Tibial nerve (tissue), 3 donors: Measurements from ENCODE around the gene COPS3.

Source experiments
- POLR2A ChIP-seq, 2 donors: fragments of 450-650 bp; IDR thresholded peaks; one replicate each; pipeline ENCODE4 v1.6.1; 2017; ENCODE audit warnings: antibody characterized with exemption in 2 of 2, mild to moderate bottlenecking in 2 of 2, moderate library complexity in 2 of 2
- TF ChIP-seq, protein P1 (sequence below), 5 experiments: fragments of 200-600 bp in 3 of 5; fragments of 450-650 bp in 2 of 5; sonication (generic) in 3 of 5; IDR thresholded peaks; one replicate each; pipeline ENCODE4 v1.5.1; 2016 to 2019; ENCODE audit warnings: antibody characterized with exemption in 5 of 5, mild to moderate bottlenecking in 3 of 5, moderate library complexity in 2 of 5

DNA sequence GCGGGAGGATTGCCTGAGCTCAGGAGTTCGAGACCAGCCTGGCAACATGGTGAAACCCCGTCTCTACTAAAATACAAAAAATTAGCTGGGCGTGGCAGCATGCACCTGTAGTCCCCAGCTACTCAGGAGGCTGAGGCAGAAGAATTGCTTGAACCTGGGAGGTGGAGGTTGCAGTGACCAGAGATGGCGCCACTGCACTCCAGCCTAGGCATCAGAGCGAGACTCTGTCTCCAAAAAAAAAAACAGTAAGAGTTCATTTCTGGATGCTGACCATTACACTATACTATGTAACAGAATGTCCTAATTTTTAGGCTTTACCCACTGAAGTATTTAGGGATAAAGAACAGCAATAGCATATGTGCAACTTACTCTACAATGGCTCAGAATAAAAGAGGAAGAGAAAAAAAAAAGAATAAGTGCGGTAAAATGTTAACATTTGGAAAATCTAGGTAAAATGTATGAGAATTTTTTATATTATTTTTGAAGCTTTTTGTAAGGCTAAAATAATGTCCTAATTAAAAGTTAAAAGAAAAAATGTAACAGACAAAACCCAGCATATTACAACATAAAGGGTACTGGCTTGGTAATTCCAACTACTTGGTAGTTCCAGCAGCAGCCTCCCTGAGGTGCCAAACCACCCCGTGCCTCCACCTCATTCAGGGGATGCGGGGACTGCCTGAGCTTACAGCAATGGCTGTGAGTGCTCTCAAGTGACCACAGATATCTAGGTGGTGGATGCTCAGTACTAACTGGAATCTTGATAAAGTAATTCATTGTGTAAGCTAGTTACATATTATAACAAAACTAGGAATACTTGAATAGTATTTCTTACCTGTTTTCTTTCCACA is 10.9 kb downstream of the COPS3 start:
- TF ChIP-seq POLR2A (IDR thresholded peaks at IDR 0.05), result no peak
- TF ChIP-seq, protein P1, sequence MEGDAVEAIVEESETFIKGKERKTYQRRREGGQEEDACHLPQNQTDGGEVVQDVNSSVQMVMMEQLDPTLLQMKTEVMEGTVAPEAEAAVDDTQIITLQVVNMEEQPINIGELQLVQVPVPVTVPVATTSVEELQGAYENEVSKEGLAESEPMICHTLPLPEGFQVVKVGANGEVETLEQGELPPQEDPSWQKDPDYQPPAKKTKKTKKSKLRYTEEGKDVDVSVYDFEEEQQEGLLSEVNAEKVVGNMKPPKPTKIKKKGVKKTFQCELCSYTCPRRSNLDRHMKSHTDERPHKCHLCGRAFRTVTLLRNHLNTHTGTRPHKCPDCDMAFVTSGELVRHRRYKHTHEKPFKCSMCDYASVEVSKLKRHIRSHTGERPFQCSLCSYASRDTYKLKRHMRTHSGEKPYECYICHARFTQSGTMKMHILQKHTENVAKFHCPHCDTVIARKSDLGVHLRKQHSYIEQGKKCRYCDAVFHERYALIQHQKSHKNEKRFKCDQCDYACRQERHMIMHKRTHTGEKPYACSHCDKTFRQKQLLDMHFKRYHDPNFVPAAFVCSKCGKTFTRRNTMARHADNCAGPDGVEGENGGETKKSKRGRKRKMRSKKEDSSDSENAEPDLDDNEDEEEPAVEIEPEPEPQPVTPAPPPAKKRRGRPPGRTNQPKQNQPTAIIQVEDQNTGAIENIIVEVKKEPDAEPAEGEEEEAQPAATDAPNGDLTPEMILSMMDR (IDR thresholded peaks at IDR 0.05), result peak in 1 of 5 experiments; percentile 15
